ENCODE measurements around the gene TRIP12.
"Not testable (repeated sequence)": the region's sequence is repeated elsewhere in the genome, so short reads cannot be mapped to it uniquely, and the experiment has no call there.

TRIP12 gene

DNA sequence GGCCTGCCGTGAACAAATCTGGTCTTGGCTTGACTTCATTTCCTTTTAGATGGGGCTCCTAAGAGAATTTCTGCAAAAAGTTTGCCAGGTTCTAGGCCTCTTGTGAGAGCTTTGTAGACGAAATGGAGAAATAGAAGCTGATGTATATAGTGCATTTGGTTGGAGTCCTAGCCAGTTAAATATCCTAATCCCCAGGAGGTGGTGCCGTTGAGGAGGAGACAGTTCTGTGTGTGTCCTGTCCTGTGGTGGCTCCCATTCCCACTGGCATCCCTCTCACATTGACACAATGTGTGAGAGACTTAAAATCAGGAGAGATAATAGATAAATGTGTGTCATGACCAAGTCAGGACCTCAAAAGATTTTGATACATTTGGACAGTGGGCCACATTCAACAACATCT is 172.9 kb downstream of the TRIP12 start:
- Mint-ChIP-seq H3K4me1 (no peaks in the 10 kb centered on the region), H3K36me3 (ENCODE audit: low read depth) (no peaks in the 10 kb centered on the region), H3K4me3 (no peak overlapping the region)

DNA sequence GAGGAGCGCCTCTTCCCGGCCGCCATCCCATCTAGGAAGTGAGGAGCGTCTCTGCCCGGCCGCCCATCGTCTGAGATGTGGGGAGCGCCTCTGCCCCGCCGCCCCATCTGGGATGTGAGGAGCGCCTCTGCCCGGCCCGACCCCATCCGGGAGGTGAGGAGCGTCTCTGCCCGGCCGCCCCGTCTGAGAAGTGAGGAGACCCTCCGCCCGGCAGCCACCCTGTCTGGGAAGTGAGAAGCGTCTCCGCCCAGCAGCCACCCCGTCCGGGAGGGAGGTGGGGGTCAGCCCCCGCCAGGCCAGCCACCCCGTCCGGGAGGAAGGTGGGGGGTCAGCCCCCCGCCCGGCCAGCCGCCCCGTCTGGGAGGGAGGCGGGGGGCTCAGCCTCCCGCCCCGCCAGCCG is 179.1 kb downstream of the TRIP12 start:
- not testable (repeated sequence) for H3K36me3 Mint-ChIP-seq (ENCODE audit: low read depth); H3K4me1 Mint-ChIP-seq; H3K27ac Mint-ChIP-seq; H3K27me3 Mint-ChIP-seq (ENCODE audit: low read depth); H3K4me3 Mint-ChIP-seq
- H3K9me3 Mint-ChIP-seq = peaks cover 40% of the 10 kb centered on the region

More for the DNA sequence above, 172.9 kb downstream of the TRIP12 start:
- TF ChIP-seq, protein P1, sequence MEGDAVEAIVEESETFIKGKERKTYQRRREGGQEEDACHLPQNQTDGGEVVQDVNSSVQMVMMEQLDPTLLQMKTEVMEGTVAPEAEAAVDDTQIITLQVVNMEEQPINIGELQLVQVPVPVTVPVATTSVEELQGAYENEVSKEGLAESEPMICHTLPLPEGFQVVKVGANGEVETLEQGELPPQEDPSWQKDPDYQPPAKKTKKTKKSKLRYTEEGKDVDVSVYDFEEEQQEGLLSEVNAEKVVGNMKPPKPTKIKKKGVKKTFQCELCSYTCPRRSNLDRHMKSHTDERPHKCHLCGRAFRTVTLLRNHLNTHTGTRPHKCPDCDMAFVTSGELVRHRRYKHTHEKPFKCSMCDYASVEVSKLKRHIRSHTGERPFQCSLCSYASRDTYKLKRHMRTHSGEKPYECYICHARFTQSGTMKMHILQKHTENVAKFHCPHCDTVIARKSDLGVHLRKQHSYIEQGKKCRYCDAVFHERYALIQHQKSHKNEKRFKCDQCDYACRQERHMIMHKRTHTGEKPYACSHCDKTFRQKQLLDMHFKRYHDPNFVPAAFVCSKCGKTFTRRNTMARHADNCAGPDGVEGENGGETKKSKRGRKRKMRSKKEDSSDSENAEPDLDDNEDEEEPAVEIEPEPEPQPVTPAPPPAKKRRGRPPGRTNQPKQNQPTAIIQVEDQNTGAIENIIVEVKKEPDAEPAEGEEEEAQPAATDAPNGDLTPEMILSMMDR (IDR thresholded peaks at IDR 0.05; ENCODE audit: unreplicated experiment in 3 of 3) = no peak
- Mint-ChIP-seq H3K9me3 (peaks cover 8% of the 10 kb centered on the region), H3K27ac (no peak overlapping the region), H3K27me3 (ENCODE audit: low read depth) (no peaks in the 10 kb centered on the region)

DNA sequence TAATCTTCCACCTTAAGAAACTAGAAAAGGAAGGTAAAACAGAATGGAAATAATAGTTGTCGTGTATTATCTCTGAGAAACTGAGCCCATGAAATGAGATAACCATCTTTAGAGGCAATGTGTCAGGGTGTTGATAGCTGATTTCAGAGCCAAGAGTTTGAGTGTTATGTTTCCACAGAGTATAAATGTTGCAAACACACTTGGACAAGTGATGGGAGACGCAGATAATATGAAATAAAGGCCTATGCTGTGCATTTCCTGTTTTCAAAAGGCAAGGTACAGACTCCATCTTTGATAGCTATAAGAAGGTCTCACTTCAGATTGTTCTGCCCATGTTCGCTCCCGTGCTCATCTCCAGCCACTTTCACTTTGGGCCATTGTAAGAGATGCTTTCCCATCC is 181.5 kb downstream of the TRIP12 start:
- H3K9me3 Mint-ChIP-seq = peaks cover 50% of the 10 kb centered on the region
- H3K4me3 Mint-ChIP-seq = no peak overlapping the region
- no peak overlapping the region for H3K27ac Mint-ChIP-seq
- no peaks in the 10 kb centered on the region for H3K27me3 Mint-ChIP-seq (ENCODE audit: low read depth)
- peaks cover 4% of the 10 kb centered on the region for H3K36me3 Mint-ChIP-seq (ENCODE audit: low read depth)
- TF ChIP-seq, protein P1 (IDR thresholded peaks at IDR 0.05; ENCODE audit: unreplicated experiment in 3 of 3) = no peak
- no peaks in the 10 kb centered on the region for H3K4me1 Mint-ChIP-seq

DNA sequence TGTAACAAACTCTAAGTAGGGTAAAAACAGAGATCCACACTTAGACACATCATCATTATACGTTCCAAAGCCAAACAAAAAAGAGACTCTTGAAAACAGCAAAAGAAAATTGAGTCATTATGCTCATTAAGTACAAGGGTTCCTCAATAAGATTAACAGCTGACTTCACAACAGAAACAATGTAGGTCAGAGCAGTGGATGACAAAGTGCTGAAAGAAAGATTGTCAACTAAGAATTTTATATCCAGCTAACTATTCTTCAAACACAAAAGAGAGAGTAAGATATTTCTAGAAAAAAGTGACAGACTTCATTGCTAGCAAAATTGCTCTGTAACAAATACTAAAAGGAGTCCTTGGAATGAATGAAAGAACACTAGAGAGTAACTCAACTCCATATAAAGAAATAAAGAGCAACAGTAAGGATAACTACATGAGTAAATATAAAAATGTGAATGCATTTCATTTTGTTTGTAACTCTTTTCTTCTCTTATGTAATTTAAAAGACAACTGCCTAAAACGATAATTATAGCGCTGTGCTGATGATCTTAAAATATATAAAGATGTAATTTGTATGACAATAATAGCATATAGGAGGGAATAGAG is 183.7 kb downstream of the TRIP12 start:
- TF ChIP-seq, protein P1 (IDR thresholded peaks at IDR 0.05; ENCODE audit: unreplicated experiment in 3 of 3) = no peak
- Mint-ChIP-seq H3K4me1 (no peaks in the 10 kb centered on the region), H3K27me3 (ENCODE audit: low read depth) (no peaks in the 10 kb centered on the region), H3K9me3 (peaks cover 42% of the 10 kb centered on the region), H3K27ac (no peak overlapping the region), H3K4me3 (no peak overlapping the region), H3K36me3 (ENCODE audit: low read depth) (peaks cover 4% of the 10 kb centered on the region)

DNA sequence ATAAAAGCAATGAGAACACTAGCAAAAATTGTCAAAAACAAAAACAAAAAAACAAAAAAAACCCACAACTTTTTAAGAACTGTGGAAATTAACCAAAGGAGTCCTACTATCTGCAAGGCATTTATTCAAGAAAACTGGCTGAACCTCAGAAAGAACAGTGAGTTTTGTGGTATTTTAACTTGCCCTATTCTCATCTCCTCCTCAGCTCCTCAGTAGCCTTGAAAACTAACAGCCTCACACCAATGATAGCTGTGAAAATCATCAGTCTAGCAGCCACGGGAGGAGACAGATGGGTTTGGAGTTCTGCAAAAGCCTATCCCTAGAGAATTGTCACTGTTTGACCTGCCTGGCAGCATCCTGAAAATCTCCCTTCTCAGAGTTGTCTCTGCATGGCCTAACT is 187.4 kb downstream of the TRIP12 start:
- TF ChIP-seq, protein P1 (IDR thresholded peaks at IDR 0.05; ENCODE audit: unreplicated experiment in 3 of 3) = no peak
- Mint-ChIP-seq H3K27me3 (ENCODE audit: low read depth) (peaks cover 4% of the 10 kb centered on the region), H3K4me1 (no peaks in the 10 kb centered on the region), H3K4me3 (no peak overlapping the region), H3K27ac (no peak overlapping the region), H3K36me3 (ENCODE audit: low read depth) (no peaks in the 10 kb centered on the region), H3K9me3 (peaks cover 27% of the 10 kb centered on the region)

DNA sequence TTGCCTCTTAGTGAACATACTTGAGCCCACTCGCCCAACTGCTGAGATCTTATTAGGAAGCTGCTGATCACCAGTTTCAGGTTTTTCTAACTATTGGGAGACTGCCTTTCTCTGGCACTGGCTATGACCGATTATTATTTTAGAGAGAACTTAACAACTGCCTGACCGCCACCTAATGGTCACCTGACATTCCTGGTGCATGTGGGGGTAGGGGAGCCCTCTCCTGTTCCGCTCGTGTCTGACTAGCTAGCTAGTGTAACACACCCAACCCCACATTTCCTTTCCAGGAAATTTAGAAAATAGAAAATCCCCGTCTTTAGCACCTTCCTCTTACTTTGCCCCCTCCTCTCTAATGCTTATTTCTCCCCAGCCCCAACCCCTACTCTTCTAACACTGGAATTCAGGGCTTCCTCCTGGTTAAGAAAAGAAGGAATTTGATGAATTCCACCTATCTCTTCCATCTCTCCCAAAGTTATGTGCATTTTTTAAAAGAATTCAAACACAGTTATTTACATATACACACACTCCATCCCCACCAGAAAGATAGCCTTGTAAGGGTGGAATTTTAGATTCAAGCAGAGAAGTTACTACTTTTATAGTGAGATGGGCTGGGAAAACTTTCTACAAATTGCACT is 188.1 kb downstream of the TRIP12 start:
- Mint-ChIP-seq H3K36me3 (ENCODE audit: low read depth) (no peaks in the 10 kb centered on the region), H3K4me3 (no peak overlapping the region), H3K27ac (no peak overlapping the region), H3K9me3 (peaks cover 20% of the 10 kb centered on the region), H3K4me1 (no peaks in the 10 kb centered on the region), H3K27me3 (ENCODE audit: low read depth) (peaks cover 4% of the 10 kb centered on the region)
- TF ChIP-seq, protein P1 (IDR thresholded peaks at IDR 0.05; ENCODE audit: unreplicated experiment in 3 of 3) = no peak
